ENCODE data around the gene RASAL2.
"Not testable (repeated sequence)": the region's sequence is repeated elsewhere in the genome, so short reads cannot be mapped to it uniquely, and the experiment has no call there.

Gene RASAL2

DNA sequence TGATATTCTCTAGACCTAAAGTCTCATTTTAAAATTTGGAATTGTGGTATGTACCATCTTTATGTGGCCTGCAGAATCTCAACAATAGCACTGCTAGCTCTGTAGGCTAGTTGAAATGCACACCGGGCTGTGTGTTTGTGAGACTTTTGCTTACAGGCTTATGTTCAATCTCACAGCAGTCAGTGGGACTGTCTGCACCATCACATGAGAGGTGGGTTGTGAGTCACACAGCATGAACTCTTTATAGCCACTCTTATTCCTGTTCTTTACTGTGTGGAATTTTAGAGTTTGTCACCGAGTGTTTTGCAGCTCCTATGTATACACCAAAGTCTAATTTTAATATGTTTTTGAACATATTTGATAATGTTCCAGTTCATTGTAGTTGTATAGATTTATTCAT, 74.6 kb downstream of the RASAL2 start:
- DNase-seq, result no peak

DNA sequence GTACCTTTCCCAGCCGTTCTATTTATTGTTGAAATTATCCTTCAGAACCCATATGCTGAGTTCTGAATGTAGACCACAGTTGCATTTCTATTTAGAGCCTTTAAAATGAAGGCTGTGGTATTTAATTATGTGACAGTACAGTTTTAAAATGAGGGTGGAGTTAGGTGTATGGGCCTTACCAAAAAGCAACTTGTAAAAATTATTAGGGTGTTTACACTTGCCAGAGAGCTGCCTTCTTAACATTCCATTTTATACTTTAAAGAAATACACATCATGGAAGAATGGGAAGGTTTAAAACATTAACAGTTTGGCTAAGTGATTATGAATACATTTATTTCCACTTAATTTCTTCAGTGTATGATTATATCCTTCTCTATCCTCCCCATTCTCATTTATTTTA, 75.7 kb downstream of the RASAL2 start:
- DNase-seq, result no peak

DNA sequence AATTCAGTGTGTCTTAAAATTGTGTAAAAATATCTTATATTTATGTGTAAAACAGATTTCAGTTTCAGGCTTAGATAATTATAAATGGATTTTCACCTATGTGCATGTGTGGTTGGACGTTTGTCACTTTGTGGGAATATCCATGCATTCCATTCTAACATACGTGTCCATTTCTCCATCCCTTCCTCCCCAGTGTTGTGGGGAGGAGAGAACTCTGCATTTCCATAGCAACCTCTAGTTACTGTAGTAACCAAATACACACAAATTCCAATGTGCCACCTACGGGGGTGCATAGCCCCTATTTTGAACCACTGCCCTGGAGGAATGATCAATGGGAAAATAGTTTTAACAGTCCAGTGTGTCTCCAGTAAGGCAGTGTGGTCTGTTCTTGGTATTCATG, 79.0 kb downstream of the RASAL2 start:
- no peak for DNase-seq

DNA sequence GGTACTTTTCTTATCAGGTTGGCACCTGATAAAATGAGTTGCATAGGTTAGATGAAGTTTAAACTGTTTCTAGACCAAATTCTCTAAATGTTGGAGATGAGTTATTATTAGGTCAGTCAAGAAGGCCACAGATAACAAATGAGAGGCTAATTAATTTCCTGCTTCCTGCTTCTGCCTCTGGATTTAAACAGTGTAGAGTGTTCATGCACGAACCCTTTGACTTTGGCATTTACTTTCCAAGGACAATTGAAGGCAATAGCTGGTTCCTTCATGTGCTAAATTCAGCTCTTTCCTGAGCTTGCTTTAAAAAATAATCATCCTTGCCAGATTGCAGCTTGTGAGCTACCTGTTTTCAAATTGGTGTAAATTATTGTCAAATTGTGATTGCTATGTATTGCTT, 80.6 kb downstream of the RASAL2 start:
- no peak for DNase-seq

DNA sequence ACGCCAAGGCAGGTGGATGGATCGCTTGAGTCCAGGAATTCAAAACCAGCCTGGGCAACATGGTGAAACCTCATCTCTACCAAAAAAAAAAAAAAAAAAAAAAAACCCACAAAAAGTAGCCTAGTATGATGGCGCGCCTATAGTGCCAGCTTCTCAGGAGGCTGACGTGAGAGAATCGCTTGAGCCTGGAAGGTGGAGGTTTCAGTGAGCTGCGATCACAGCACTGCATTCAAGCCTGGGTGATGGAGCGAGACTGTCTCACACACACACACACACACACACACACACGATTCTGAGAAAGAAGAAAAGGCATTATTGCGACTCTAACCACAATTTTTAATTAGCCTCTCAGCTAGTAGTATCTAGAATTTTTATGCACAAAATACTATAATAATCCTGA, 86.5 kb downstream of the RASAL2 start:
- no peak for DNase-seq

DNA sequence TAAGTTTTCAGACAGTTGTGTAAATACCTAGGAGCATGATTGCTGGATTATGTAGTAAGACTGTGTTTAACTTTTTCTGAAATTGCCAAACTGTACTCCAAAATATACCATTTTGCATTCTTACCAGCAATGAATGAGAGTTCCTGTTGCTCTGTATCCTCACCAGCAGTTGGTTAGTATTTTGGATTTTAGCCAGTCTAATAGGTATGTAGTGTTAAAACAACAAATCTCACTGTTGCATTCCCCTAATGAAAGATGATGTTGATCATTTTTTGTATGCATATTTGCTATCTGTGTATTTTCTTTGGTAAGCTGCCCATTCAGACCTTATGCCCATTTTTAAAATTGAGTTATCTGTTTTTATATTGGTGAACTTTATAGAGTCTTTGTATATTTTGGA, 89.9 kb downstream of the RASAL2 start:
- DNase-seq, result no peak

DNA sequence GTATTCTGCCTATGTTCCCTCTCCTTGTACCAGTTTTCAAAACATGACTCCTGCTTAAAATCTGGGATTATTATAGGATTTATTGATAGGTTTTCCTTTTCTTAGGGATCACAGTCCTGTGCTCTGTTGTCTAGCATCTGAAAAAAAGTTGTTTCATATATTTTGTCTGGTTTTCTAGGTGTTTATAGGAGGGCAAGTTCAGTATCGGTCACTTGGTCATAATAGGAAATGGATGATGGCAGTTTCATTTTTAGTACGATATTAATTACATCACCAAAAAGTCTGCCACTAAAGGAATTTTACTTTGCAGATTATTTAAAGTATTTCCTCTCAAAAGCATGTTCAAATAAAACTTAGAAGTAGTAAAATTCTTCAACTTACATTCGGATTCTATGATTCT, 94.4 kb downstream of the RASAL2 start:
- no peak for DNase-seq

DNA sequence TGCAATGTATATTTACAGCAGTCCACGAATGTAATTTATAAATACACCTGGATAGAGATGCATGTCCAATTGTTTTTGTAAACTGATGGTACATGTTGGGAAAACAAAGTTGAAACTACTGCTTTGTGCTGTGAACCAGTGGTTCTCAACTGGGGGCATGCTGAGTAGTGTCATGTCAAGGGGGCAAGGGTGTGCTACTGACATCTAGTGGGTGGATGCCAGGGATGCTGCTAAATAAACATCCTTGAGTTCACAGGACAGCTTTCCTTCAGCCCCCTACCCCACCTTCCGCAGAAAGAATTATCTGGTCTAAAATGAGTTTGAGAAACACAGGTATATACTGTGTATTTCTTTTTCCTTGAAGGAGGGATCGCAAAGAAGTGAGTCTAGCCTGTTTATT, 95.9 kb downstream of the RASAL2 start:
- no peak for DNase-seq

DNA sequence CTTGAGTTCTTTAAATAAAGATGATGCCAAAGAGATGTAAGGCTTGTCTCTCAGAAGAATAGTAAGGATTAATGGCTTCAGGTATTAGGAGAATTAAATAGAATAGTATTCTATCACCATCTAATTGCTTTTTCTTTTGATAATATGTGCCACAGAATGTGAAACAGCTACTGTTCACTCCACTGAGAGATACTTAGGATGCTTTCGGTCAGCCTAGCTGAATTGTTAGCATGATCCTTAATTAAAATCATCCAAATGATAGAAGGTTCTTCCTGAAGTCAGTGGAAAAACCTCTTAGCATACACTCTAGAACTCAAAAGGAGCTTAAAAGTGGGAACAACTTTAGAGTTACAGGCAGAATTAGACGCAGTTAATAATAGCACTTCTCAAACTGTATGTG, 97.0 kb downstream of the RASAL2 start:
- DNase-seq, result no peak

DNA sequence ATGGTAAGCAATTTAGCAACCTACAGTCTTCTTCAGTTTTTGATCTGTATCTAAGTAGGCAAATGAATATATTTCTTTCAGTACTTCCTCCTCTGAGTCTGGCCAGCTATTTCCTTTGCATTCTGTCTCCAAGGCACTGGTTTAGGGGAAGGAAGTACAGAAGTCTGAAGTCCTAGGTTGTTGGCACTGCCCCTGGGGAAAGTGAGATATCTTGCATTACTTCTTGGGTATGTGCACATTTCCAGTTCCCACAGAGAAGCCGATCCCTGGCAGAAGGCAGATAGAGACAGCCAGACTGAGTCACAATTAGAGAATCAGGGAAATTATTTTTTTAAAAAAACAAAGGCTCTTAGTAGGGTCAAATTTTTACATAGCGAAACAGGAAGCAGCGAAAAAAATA, 98.8 kb downstream of the RASAL2 start:
- DNase-seq, result no peak

DNA sequence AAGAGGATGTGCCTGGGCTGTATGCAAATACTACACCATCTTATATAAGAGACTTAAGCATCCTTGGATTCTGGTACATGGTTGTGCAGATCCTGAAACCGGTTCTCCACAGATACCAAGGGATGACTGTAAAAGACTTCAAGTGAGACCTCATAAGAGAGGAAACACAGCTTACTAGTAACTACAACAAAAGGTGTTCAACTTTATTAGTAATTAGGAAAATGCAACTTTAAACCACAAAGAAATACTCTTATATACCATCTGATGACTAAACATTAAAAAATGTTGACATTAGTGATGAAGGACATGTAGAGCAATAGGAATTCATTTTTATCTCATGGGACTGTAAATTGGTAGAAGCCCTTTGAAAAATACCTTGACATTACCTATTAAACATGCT, 102.7 kb downstream of the RASAL2 start:
- no peak for DNase-seq

DNA sequence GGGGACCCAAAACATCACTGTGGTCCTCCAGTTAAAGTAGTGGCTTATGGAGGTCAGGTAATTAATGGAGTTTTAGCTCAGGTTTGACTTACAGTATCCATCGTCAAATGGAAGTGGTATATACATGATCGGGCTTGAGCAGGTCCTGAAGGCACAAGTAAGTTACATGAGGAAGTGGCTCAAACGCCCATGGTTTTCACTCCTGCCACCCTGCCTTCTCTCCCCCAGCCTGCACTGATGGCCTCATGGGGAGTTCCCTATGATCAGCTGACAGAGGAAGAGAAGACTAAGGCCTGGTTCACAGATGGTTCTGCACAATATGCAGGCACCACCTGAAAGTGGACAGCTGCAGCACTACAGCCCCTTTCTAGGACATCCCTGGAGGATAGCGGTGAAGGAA, 108.2 kb downstream of the RASAL2 start:
- not testable (repeated sequence) for DNase-seq

DNA sequence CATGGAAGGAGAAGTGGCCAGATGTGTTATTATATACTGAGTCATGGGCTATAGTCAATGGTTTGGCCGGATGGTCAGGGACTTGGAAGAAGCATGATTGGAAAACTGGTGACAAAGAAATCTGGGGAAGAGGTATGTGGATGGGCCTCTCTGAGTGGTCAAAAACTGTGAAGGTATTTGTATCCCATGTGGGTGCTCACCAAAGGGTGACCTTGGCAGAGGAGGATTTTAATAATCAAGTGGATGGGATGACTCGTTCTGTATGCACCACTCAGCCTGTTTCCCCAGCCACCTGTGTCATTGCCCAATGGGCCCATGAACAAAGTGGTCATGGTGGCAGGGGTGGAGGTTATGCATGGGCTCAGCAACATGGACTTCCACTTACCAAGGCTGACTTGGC, 108.6 kb downstream of the RASAL2 start:
- not testable (repeated sequence) for DNase-seq

DNA sequence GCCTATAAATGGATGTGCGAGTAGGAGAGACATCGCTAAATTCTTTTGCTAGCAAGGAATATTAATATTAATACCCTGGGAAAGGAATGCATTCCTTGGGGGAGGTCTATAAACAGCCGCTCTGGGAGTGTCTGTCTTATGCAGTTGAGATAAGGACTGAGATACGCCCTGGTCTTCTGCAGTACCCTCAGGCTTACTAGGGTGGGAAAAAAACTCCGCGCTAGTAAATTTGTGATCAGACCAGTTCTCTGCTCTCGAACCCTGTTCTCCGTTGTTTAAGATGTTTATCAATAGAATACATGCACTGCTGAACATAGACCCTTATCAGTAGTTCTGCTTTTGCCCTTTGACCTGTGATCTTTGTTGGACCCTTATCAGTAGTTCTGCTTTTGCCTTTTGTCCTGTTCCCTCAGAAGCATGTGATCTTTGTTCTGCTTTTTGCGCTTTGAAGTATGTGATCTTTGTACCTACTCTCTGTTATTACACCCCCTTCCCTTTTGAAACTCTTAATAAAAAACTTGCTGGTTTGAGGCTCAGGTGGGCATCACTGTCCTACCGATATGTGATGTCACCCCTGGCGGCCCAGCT, 114.5 kb downstream of the RASAL2 start:
- not testable (repeated sequence) for DNase-seq

DNA sequence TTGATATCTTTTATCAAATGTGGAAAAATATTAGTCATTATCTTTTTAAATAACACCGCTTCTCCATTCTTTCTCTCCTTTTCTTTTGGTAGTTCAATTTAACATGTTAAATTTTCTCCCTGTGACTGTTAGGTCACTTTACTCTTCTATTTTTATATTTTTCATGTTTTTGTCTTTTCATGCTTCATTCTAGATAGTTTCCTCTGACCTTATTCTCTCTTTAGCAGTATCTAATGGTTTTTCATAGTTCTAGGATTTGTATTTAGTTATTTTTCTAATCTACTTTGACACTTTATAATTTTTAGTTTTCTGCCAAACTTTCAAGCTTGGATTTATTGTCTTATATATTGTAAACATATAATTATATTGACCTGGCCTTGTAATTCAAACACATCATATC, 116.0 kb downstream of the RASAL2 start:
- DNase-seq, result no peak

DNA sequence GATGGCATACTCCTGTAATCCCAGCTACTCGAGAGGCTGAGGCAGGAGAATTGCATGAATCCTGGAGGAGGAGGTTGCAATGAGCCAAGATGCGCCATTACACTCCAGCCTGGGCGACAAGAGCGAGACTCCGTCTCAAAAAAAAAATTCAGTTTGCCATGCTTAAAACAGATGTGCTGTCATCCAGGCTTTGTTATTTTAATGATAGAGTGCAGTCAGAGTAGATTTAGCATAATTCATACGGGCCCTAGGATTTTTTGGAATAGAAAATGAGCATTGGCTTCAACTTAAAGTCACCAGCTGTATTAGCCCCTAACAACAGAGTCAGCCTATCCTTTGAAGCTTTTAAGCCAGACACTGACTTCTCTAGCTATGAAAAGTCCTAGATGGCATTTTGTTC, 124.6 kb downstream of the RASAL2 start:
- DNase-seq, result no peak

DNA sequence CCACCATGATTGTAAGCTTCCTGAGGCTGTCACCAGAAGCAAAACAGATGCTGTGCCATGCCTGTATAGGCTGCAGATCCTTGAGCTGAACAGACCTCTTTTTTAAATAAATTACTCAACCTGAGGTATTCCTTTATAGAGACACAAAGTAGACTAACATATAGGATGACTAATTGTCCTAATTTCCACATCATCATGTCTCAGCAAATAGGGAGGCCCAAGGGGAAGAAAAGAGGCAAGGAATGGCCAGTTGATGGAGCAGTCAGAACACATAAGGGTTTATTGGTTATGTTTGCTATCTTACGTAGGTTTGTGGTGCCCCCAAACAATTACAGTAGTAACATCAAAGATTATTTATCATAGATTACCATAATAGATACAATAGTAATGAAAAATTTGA, 126.2 kb downstream of the RASAL2 start:
- no peak for DNase-seq

DNA sequence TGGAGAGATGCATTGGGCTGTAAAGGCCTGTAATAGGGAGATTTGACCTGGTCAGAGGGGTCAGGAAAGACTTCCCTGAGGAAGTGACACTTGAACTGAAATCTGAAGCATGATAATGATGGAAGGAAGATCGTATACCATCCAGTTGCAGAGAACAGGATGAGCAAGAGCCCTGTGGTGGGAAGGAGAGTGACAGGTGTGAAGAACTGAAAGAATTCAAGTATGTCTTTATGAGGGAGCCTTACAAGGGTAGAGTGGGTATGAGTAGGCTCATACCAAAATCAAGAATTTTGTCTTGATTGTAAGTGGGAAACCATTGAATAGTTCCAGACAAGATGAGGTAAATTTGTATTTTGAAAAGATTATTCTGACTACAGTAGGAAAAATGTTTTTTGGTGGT, 129.4 kb downstream of the RASAL2 start:
- no peak for DNase-seq

DNA sequence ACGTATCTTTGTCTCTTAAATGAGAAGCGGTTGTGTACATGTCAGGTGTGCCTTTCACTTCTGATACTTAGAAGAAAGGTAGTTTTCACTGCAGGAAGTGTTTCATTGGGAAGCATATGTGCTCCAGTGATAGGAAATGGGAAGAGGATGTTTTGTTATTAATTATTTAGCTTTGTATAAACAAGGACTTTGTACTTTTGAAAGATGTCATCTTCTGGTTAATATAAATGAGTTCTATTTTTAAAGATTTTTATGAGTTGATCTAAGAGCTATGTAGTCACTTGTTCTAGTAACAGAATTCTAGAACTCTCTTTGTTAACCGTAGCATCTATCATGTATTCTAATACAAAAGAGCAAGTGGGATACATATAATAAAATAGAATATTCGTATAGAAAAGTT, 130.5 kb downstream of the RASAL2 start:
- DNase-seq, result no peak

DNA sequence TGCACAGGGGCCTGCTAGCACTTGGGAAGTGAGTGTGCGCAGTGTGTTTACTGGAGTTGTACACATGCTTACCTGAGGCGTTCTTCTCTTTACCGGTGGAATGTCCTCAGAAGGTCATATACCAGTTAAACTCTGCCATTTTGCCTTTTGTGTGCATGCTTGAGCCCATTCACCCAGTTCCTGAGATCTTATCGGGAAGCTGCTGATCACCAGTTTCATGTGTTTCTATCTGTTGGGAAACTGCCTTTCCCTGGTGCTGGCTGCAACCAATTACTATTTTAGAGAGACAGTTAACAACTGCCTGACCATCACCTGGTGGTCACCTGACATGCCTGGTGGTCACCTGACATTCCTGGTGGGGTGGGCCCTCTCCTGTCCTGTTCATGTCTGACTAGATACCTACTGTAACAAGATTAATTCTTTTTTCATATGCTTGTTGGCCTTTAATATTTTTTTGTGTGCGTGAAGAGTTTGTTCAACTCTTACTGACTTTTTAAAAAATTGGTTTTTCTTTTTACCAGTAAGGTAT, 137.0 kb downstream of the RASAL2 start:
- DNase-seq, result no peak

DNA sequence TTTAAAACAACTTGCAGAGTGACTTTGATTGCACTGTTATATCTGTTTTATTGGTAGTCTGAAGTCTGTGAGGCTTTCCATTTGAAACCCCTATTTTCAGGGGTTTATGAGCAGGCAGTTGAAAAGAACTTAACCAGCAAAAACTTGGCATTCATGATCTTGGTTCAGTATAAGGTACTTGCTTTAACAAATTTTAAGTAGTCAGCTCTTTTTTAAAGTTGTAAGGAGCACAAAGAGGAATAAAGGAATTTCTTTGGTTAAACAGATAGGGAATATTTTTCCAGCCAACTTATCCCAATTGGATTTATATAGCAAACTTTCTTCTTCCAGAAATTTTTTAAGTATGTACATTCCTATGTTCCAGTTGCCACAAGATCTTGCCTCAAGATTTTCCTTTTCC, 138.2 kb downstream of the RASAL2 start:
- DNase-seq, result no peak

DNA sequence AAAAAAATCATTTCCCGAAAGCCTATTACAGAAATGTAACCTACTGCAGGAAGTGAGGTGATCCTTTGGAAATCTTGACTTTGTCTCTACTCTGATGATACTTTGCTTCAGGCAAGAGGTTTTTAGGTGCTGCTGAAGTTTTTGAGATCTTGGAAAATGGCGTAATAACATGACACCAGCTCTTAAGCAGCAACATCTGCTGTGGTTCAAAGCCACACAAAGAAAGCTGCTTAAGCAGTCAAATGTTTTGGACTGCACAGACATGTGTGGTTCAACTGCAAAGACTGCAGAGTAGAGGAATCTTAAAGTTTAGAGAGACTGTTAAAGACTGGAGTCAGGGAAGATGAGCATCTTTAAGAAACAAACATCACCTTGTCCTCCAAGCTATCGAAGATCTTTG, 139.0 kb downstream of the RASAL2 start:
- no peak for DNase-seq

DNA sequence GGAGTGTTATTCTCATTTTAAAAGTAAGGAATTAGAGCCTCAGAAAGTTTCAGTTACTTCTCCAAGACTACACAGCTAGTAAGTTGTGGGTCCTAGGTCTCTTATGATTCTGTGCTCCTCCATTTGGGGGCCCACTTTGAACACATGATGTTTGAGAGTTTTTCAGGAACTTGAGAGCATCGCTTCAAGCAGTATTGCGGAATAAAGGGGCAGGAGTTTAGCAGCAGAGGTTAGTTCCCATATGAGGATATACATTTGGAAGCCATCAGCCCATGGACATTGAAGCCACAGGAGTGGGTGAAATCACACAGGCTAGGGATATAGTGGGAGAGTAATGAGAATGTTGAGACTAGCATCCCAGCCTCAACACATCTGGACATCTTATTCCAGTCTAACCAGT, 143.2 kb downstream of the RASAL2 start:
- DNase-seq, result no peak

DNA sequence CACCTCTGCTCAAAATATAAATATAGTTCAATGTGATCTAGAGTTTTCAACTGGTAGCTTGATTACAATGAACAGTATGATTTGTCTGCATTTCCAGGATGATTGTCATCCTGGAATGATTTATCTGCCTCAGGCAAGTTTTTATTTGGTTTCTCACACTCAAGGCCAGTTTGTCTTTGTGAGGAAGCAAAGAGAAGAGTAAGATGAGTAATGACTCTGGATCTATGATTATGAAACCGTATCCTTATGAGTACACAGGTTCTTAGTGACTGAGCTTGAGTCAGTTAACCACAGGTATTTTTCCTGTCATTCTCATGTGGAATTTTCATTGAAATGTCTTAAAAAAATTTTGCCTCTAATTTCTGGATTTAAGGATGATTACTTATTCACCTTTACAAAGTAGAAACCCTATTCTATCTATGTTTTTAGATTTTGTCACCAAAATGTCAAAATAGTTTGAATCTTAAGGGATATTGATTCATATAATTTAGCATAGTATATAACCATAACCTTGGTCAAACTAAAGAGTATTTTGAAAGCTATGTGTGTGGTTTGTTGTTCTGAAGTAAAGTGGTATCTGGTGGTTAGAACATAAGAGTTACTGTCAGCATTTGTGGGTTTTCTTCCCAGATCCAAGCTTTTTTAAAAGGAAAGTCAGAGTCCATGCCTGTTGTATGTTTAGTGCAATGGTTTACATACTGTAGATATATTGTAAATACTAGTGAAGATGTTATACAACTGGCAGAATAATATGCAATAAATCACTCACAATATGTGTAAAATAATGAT, 145.0 kb downstream of the RASAL2 start:
- no peak for DNase-seq

DNA sequence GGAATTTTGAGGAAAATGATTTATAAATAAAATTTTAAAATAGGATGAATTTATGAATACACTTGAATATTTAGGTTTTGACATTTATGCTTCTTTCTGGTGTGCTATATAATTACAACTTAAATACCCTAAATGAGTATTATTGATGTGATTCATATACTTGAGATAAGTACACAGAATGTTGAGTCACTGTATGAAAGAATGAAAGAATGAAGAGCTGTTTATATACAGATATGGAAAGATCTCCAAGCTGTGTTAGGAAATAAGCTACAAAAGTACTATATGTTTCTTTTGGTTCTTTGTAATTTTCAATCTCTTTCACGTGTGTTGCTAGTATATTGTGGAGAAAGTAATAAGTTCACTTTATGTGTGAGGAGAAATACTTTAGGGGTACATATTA, 147.2 kb downstream of the RASAL2 start:
- no peak for DNase-seq

All from cortex of kidney (tissue), 1 donor.